HG03575 (cell line): ENCODE data around the gene SGCB.
"Not testable (repeated sequence)": the region's sequence is repeated elsewhere in the genome, so short reads cannot be mapped to it uniquely, and the experiment has no call there.

Source experiments
- ATAC-seq: cut with Tn5 transposase; IDR thresholded peaks from one replicate; pipeline ENCODE4 v1.9.1; 2021; ENCODE audit not compliant: unreplicated experiment, insufficient number of reproducible peaks, low FRiP score; ENCODE audit errors: extremely low read depth

The SGCB gene

GRCh38 chr4:52038103-52038912 lies at the start of gene SGCB:
Gene SGCB, minus strand, starts transcription at chr4:52038299. Its CDS starts 40 bp downstream, at chr4:52038259.
- ATAC-seq, result no peak

- ATAC-seq, result not testable (repeated sequence)
Measured at GRCh38 chr4:52086425-52086824, 48.3 kb upstream of the SGCB start.

- no peak for ATAC-seq
Measured at GRCh38 chr4:52081216-52081615, 43.1 kb upstream of the SGCB start.

GRCh38 chr4:52079659-52080058 lies 41.6 kb upstream of the SGCB start:
- ATAC-seq, result no peak

GRCh38 chr4:52076731-52077130 lies 38.6 kb upstream of the SGCB start:
- no peak for ATAC-seq

- ATAC-seq, result no peak
Measured at GRCh38 chr4:52071791-52072546, 33.9 kb upstream of the SGCB start.

- no peak for ATAC-seq
Measured at GRCh38 chr4:52069571-52069970, 31.5 kb upstream of the SGCB start.

GRCh38 chr4:52059372-52059771 lies 21.3 kb upstream of the SGCB start:
- no peak for ATAC-seq

- ATAC-seq, result no peak
Measured at GRCh38 chr4:52058275-52058674, 20.2 kb upstream of the SGCB start.

- no peak for ATAC-seq
Measured at GRCh38 chr4:52057196-52057595, 19.1 kb upstream of the SGCB start.

- no peak for ATAC-seq
Measured at GRCh38 chr4:52054254-52054653, 16.2 kb upstream of the SGCB start.

- ATAC-seq, result peak; percentile 54
Measured at GRCh38 chr4:52052475-52052780, 14.3 kb upstream of the SGCB start.

- no peak for ATAC-seq
Measured at GRCh38 chr4:52051615-52052474, 13.7 kb upstream of the SGCB start.

- ATAC-seq, result no peak
Measured at GRCh38 chr4:52051213-52051614, 13.1 kb upstream of the SGCB start, which contains the start of gene SPATA18. Gene SPATA18, plus strand, starts transcription at chr4:52051304. Its CDS starts 401 bp downstream, at chr4:52051705.

- no peak for ATAC-seq
Measured at GRCh38 chr4:52049266-52049665, 11.2 kb upstream of the SGCB start.

- ATAC-seq, result no peak
Measured at GRCh38 chr4:52045028-52045427, 6.9 kb upstream of the SGCB start.

- ATAC-seq, result no peak
Measured at GRCh38 chr4:52037689-52038102, 403 bp downstream of the SGCB start.

- ATAC-seq, result no peak
Measured at GRCh38 chr4:52036886-52037530, 1.1 kb downstream of the SGCB start.

- ATAC-seq, result no peak
Measured at GRCh38 chr4:52035190-52035589, 2.9 kb downstream of the SGCB start.
